HL-60 (cell line): ENCODE results near the gene ARSK.

Source experiments
- CTCF ChIP-seq: IDR thresholded peaks from one replicate; pipeline ENCODE4 v1.5.1; 2011; ENCODE audit warnings: low read length, control low read depth, inconsistent platforms; ENCODE audit not compliant: insufficient read depth
- GABPA ChIP-seq: IDR thresholded peaks from 2 replicates; pipeline ENCODE4 v1.6.1; 2012; ENCODE audit warnings: low read depth
- POLR2AphosphoS5 ChIP-seq: IDR thresholded peaks from 2 replicates; pipeline ENCODE4 v1.6.1; 2012; ENCODE audit warnings: low read depth
- REST ChIP-seq: IDR thresholded peaks from 2 replicates; pipeline ENCODE4 v1.6.1; 2012; ENCODE audit warnings: low read depth; ENCODE audit not compliant: insufficient replicate concordance
- SPI1 ChIP-seq: IDR thresholded peaks from 2 replicates; pipeline ENCODE4 v1.6.1; 2012; ENCODE audit warnings: low read depth, mild to moderate bottlenecking, borderline replicate concordance

GRCh38 chr5:95543017-95543705, 11.7 kb upstream of the ARSK start:
- TF ChIP-seq CTCF = no peak
- no peak for TF ChIP-seq SPI1
- TF ChIP-seq POLR2AphosphoS5 = no peak
- no peak for TF ChIP-seq REST
- no peak for TF ChIP-seq GABPA
